HEK293T (cell line): Measurements from ENCODE around the gene ZDHHC14.

ENCODE experiments used
- ARNT ChIP-seq: fragments of 450-650 bp; IDR thresholded peaks from 2 replicates; pipeline ENCODE4 v1.6.1; 2017; ENCODE audit warnings: mild to moderate bottlenecking
- FOXA1 ChIP-seq: fragments of 450-650 bp; IDR thresholded peaks from 2 replicates; pipeline ENCODE4 v1.6.1; 2016; ENCODE audit warnings: mild to moderate bottlenecking
- FOXK2 ChIP-seq: fragments of 450-650 bp; IDR thresholded peaks from 2 replicates; pipeline ENCODE4 v1.6.1; 2016; ENCODE audit warnings: mild to moderate bottlenecking
- FOXM1 ChIP-seq: fragments of 450-650 bp; IDR thresholded peaks from 2 replicates; pipeline ENCODE4 v1.6.1; 2017; ENCODE audit warnings: mild to moderate bottlenecking, borderline replicate concordance
- HDGF ChIP-seq: fragments of 450-650 bp; IDR thresholded peaks from 2 replicates; pipeline ENCODE4 v1.6.1; 2017; ENCODE audit warnings: antibody characterized with exemption, borderline replicate concordance
- L3MBTL2 ChIP-seq: fragments of 450-650 bp; conservative IDR thresholded peaks from 2 replicates; pipeline ENCODE4 v1.6.1; 2016; ENCODE audit warnings: mild to moderate bottlenecking
- NFRKB ChIP-seq: fragments of 450-650 bp; IDR thresholded peaks from 2 replicates; pipeline ENCODE4 v1.6.1; 2016; ENCODE audit warnings: mild to moderate bottlenecking, moderate library complexity
- SP1 ChIP-seq: fragments of 450-650 bp; IDR thresholded peaks from 2 replicates; pipeline ENCODE4 v1.6.1; 2017
- SUZ12 ChIP-seq: fragments of 450-650 bp; IDR thresholded peaks from 2 replicates; pipeline ENCODE4 v1.6.1; 2016; ENCODE audit warnings: mild to moderate bottlenecking
- ZNF384 ChIP-seq: fragments of 450-650 bp; IDR thresholded peaks from 2 replicates; pipeline ENCODE4 v1.6.1; 2016
- TF ChIP-seq, protein P1 (sequence below): fragments of 450-650 bp; IDR thresholded peaks from 2 replicates; pipeline ENCODE4 v1.6.1; 2016

DNA sequence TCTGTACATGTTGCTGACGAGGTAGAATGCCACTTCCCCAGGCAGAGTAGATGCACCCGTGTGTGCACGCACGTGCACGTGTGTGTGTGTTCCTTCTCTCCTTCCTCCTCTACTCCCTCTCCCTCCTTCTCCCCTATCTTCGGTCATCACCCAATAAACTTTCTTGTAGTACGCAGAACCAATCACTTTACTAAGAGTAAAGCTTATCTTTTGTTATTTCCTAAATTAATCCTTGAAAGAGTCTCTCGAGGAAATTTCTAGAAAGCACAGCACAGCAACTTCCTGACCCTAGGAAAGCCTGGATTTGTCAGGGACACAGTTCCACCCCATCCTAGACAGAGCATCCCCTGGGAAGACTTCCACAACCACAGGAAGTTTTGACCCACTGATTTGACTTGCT is 166.1 kb downstream of the ZDHHC14 start:
- TF ChIP-seq ZNF384 (no peak), ARNT (no peak), FOXK2 (no peak), HDGF (no peak), FOXM1 (no peak), NFRKB (no peak), SUZ12 (no peak), FOXA1 (no peak), SP1 (no peak), L3MBTL2 (no peak)
- TF ChIP-seq, protein P1, sequence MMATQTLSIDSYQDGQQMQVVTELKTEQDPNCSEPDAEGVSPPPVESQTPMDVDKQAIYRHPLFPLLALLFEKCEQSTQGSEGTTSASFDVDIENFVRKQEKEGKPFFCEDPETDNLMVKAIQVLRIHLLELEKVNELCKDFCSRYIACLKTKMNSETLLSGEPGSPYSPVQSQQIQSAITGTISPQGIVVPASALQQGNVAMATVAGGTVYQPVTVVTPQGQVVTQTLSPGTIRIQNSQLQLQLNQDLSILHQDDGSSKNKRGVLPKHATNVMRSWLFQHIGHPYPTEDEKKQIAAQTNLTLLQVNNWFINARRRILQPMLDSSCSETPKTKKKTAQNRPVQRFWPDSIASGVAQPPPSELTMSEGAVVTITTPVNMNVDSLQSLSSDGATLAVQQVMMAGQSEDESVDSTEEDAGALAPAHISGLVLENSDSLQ, result no peak
